ENCODE data around the gene ZSCAN16. TPM values are rescaled to one million over a fixed set of nuclear protein-coding genes. Genes with fewer than 3 reads are reported as not detected.

ZSCAN16 gene
- total and polyA plus RNA-seq, 2 of the 13 experiments (the other 11 are each of a cell fraction or from before 2014, with no cell fraction given), result 5.7 to 12.7 TPM

DNA sequence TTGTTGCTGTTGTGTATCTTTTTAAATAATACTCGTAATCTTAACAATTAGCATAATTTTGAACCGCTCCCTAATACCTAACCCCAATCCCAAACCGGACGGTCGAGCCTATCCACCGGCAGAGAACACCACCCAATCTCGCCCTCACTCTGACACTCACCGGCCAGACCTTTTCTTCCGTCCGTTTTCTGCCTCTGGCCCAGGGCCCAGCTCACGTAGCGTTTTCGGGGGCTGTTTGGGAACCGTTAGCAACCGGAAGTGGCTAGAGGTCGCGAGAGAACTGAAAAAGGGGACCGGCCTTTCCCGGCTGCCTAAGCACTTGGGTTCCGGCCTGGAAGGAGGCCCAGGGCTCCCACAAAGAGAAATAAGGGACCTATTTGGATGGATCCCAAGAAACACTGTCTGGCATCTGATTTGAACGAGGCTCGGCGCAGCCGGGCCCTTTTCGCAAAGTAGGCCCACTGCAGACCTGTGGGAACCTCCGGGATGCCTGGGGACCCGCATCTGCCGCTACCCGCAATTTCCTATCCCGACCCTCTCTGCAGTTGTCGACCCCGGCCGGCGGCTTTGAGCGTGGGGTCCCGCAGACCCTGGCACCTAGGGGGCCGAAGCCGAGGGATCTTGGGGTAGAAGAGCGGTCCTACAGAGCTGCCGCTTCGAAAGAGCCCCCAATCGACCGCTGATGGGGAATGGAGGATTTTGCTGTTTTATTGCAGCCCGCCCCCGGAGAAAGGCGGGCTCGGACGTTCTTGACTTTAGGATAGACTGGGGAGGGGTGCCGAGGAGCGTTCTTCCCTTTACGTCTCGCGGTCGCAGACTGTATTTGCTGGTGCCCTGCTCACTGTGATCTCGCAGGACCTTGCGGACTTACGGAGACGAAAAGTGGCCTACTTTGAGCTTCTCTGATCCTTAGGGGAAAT is 12.4 kb downstream of the ZSCAN16 start (continued):
- TF ChIP-seq, protein P1, sequence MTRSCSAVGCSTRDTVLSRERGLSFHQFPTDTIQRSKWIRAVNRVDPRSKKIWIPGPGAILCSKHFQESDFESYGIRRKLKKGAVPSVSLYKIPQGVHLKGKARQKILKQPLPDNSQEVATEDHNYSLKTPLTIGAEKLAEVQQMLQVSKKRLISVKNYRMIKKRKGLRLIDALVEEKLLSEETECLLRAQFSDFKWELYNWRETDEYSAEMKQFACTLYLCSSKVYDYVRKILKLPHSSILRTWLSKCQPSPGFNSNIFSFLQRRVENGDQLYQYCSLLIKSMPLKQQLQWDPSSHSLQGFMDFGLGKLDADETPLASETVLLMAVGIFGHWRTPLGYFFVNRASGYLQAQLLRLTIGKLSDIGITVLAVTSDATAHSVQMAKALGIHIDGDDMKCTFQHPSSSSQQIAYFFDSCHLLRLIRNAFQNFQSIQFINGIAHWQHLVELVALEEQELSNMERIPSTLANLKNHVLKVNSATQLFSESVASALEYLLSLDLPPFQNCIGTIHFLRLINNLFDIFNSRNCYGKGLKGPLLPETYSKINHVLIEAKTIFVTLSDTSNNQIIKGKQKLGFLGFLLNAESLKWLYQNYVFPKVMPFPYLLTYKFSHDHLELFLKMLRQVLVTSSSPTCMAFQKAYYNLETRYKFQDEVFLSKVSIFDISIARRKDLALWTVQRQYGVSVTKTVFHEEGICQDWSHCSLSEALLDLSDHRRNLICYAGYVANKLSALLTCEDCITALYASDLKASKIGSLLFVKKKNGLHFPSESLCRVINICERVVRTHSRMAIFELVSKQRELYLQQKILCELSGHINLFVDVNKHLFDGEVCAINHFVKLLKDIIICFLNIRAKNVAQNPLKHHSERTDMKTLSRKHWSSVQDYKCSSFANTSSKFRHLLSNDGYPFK (CRISPR knock-in tag; IDR thresholded peaks at IDR 0.05; ENCODE audit: borderline replicate concordance), result peak; percentile 94; the same call in 1 of the 2 replicates
- TF ChIP-seq CENPX (CRISPR knock-in tag; IDR thresholded peaks at IDR 0.05), result no peak
- no peak for TF ChIP-seq ZBTB8A (CRISPR knock-in tag; IDR thresholded peaks at IDR 0.05; ENCODE audit: borderline replicate concordance, low read depth)
- peak; percentile 94; the same call in 1 of the 2 replicates for TF ChIP-seq KLF11 (CRISPR knock-in tag; IDR thresholded peaks at IDR 0.05)
- TF ChIP-seq AKAP8 (CRISPR knock-in tag; IDR thresholded peaks at IDR 0.05), result peak; percentile 55; the same call in 1 of the 2 replicates
- TF ChIP-seq, protein P2, sequence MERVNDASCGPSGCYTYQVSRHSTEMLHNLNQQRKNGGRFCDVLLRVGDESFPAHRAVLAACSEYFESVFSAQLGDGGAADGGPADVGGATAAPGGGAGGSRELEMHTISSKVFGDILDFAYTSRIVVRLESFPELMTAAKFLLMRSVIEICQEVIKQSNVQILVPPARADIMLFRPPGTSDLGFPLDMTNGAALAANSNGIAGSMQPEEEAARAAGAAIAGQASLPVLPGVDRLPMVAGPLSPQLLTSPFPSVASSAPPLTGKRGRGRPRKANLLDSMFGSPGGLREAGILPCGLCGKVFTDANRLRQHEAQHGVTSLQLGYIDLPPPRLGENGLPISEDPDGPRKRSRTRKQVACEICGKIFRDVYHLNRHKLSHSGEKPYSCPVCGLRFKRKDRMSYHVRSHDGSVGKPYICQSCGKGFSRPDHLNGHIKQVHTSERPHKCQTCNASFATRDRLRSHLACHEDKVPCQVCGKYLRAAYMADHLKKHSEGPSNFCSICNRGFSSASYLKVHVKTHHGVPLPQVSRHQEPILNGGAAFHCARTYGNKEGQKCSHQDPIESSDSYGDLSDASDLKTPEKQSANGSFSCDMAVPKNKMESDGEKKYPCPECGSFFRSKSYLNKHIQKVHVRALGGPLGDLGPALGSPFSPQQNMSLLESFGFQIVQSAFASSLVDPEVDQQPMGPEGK (CRISPR knock-in tag; IDR thresholded peaks at IDR 0.05), result peak; percentile 91
- peak; percentile 78 for TF ChIP-seq YY1 (IDR thresholded peaks at IDR 0.05; ENCODE audit: insufficient read depth, insufficient replicate concordance, low read depth, low read length)
- TF ChIP-seq HMGXB4 (CRISPR knock-in tag; IDR thresholded peaks at IDR 0.05; ENCODE audit: borderline replicate concordance in 1 of 2, low read depth in 1 of 2), result peak; percentile 96 to 98
- TF ChIP-seq, protein P3, sequence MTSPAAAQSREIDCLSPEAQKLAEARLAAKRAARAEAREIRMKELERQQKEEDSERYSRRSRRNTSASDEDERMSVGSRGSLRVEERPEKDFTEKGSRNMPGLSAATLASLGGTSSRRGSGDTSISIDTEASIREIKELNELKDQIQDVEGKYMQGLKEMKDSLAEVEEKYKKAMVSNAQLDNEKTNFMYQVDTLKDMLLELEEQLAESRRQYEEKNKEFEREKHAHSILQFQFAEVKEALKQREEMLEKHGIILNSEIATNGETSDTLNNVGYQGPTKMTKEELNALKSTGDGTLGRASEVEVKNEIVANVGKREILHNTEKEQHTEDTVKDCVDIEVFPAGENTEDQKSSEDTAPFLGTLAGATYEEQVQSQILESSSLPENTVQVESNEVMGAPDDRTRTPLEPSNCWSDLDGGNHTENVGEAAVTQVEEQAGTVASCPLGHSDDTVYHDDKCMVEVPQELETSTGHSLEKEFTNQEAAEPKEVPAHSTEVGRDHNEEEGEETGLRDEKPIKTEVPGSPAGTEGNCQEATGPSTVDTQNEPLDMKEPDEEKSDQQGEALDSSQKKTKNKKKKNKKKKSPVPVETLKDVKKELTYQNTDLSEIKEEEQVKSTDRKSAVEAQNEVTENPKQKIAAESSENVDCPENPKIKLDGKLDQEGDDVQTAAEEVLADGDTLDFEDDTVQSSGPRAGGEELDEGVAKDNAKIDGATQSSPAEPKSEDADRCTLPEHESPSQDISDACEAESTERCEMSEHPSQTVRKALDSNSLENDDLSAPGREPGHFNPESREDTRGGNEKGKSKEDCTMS (CRISPR knock-in tag; conservative IDR thresholded peaks at IDR 0.05), result no peak
- TF ChIP-seq, protein P4, sequence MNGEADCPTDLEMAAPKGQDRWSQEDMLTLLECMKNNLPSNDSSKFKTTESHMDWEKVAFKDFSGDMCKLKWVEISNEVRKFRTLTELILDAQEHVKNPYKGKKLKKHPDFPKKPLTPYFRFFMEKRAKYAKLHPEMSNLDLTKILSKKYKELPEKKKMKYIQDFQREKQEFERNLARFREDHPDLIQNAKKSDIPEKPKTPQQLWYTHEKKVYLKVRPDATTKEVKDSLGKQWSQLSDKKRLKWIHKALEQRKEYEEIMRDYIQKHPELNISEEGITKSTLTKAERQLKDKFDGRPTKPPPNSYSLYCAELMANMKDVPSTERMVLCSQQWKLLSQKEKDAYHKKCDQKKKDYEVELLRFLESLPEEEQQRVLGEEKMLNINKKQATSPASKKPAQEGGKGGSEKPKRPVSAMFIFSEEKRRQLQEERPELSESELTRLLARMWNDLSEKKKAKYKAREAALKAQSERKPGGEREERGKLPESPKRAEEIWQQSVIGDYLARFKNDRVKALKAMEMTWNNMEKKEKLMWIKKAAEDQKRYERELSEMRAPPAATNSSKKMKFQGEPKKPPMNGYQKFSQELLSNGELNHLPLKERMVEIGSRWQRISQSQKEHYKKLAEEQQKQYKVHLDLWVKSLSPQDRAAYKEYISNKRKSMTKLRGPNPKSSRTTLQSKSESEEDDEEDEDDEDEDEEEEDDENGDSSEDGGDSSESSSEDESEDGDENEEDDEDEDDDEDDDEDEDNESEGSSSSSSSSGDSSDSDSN (CRISPR knock-in tag; IDR thresholded peaks at IDR 0.05), result peak; percentile 95
- TF ChIP-seq CREM (IDR thresholded peaks at IDR 0.05), result peak; percentile 84
- TF ChIP-seq CREM (CRISPR knock-in tag; IDR thresholded peaks at IDR 0.05), result no peak
- no peak; the same call in 1 of the 2 replicates for TF ChIP-seq MTA1 (CRISPR knock-in tag; IDR thresholded peaks at IDR 0.05; ENCODE audit: borderline replicate concordance)
- TF ChIP-seq FOXA1 (IDR thresholded peaks at IDR 0.05), result no peak
- TF ChIP-seq FOXA1 (CRISPR knock-in tag; IDR thresholded peaks at IDR 0.05), result peak; percentile 49; the same call in 1 of the 2 replicates
